ENCODE measurements around the gene CXCL9.
"Not testable (repeated sequence)": the region's sequence is repeated elsewhere in the genome, so short reads cannot be mapped to it uniquely, and the experiment has no call there.

The CXCL9 gene

GRCh38 chr4:75980576-75980975 lies 26.7 kb downstream of the CXCL9 start:
- no peak for DNase-seq
- intact Hi-C loops (cut with DNase I): no loop called here

GRCh38 chr4:75976177-75976576 lies 31.1 kb downstream of the CXCL9 start:
- no peak for DNase-seq
- intact Hi-C loops (cut with DNase I): no loop called here

- no peak for DNase-seq
- intact Hi-C loops (cut with DNase I): no loop called here
Observed at GRCh38 chr4:75973766-75974165, 33.5 kb downstream of the CXCL9 start.

GRCh38 chr4:75968084-75968483 lies 39.2 kb downstream of the CXCL9 start:
- intact Hi-C loops (cut with DNase I): no loop called here
- no peak for DNase-seq

- intact Hi-C loops (cut with DNase I): no loop called here
- DNase-seq: no peak
Observed at GRCh38 chr4:75963558-75963957, 43.8 kb downstream of the CXCL9 start.

- DNase-seq; intact Hi-C loops (cut with DNase I): not testable (repeated sequence)
Observed at GRCh38 chr4:75962072-75962471, 45.2 kb downstream of the CXCL9 start.

GRCh38 chr4:75958546-75958945 lies 48.8 kb downstream of the CXCL9 start:
- intact Hi-C loops (cut with DNase I); DNase-seq: not testable (repeated sequence)

- DNase-seq; intact Hi-C loops (cut with DNase I): not testable (repeated sequence)
Observed at GRCh38 chr4:75954811-75955210, 52.5 kb downstream of the CXCL9 start.

GRCh38 chr4:75953509-75953908 lies 53.8 kb downstream of the CXCL9 start:
- no peak for DNase-seq
- intact Hi-C loops (cut with DNase I): no loop called here
